GM19023 (cell line): Measurements from ENCODE around the gene GRK3.

ENCODE experiments used
- ATAC-seq: cut with Tn5 transposase; IDR thresholded peaks from one replicate; pipeline ENCODE4 v1.9.1; 2021; ENCODE audit warnings: mild to moderate bottlenecking, moderate library complexity; ENCODE audit not compliant: unreplicated experiment

The GRK3 gene

GRCh38 chr22:25751174-25751581 lies 186.7 kb downstream of the GRK3 start:
- no peak for ATAC-seq

GRCh38 chr22:25752615-25753214 lies 188.2 kb downstream of the GRK3 start:
- no peak for ATAC-seq

GRCh38 chr22:25753252-25753651 lies 188.8 kb downstream of the GRK3 start:
- ATAC-seq, result no peak

- ATAC-seq, result no peak
These were observed 190.2 kb downstream of the GRK3 start for GRCh38 chr22:25754527-25755202.

GRCh38 chr22:25757686-25758085 lies 193.2 kb downstream of the GRK3 start:
- no peak for ATAC-seq

GRCh38 chr22:25758316-25758715 lies 193.8 kb downstream of the GRK3 start:
- ATAC-seq, result no peak

- no peak for ATAC-seq
These were observed 195.4 kb downstream of the GRK3 start for GRCh38 chr22:25759825-25760231.

- no peak for ATAC-seq
These were observed 195.8 kb downstream of the GRK3 start for GRCh38 chr22:25760294-25760693.

GRCh38 chr22:25760848-25761595 lies 196.5 kb downstream of the GRK3 start:
- no peak for ATAC-seq

GRCh38 chr22:25762147-25762546 lies 197.7 kb downstream of the GRK3 start:
- no peak for ATAC-seq

GRCh38 chr22:25763239-25763777 lies 198.8 kb downstream of the GRK3 start:
- no peak for ATAC-seq

GRCh38 chr22:25764270-25765015 lies 200.0 kb downstream of the GRK3 start:
- ATAC-seq, result no peak

GRCh38 chr22:25765016-25765367 lies 200.5 kb downstream of the GRK3 start:
- no peak for ATAC-seq

GRCh38 chr22:25765801-25766200 lies 201.3 kb downstream of the GRK3 start:
- no peak for ATAC-seq

- ATAC-seq, result no peak
These were observed 201.9 kb downstream of the GRK3 start for GRCh38 chr22:25766418-25766817.

GRCh38 chr22:25770333-25770732 lies 205.9 kb downstream of the GRK3 start:
- ATAC-seq, result no peak

GRCh38 chr22:25772288-25772687 lies 207.8 kb downstream of the GRK3 start:
- no peak for ATAC-seq

- no peak for ATAC-seq
These were observed 210.1 kb downstream of the GRK3 start for GRCh38 chr22:25774575-25775026.

- ATAC-seq, result no peak
These were observed 211.1 kb downstream of the GRK3 start for GRCh38 chr22:25775531-25775930.

GRCh38 chr22:25777411-25777810 lies 212.9 kb downstream of the GRK3 start:
- no peak for ATAC-seq

- ATAC-seq, result no peak
These were observed 213.4 kb downstream of the GRK3 start for GRCh38 chr22:25777870-25778269.
